Lung microvascular endothelial cell (primary cell): ENCODE results near the gene TUT4. TPM values are rescaled to one million over a fixed set of nuclear protein-coding genes. Genes with fewer than 3 reads are reported as not detected.

Experiments used
- DNase-seq, 2 donors: peaks; one replicate each; pipeline versions ENCODE4 v3.0.0 to v3.0.0-alpha.2; 2010; ENCODE audit warnings: low read depth in 2 of 2
- total RNA-seq: library from RNA; depleted of rRNA; stranded (reverse); fragments of >200 nt; gene quantifications from 2 replicates; pipeline ENCODE4 v1.2.1, GENCODE V29; 2014

The TUT4 gene
- total RNA-seq, 1 donor from 2014 or later, result 15.9 TPM

DNA sequence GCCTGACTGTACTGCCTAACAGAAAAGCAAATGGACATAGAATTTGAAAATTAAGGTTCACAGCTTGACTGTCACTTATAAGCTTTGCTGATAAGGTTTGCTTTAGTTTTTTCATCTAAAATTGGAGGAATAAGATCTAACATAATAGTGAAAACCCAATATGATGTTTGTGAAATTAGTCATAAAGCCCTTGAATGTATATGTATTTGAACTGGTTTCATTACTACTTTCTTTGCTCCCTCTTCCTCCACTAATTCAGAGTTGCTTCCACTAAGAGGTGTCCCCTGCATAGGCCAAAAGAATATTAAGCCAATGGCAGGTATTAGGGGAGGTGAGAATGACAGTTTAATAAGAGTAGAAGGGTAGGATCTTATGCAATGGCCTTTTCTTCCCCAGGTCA lies 137.9 kb downstream of the TUT4 start:
- no peak for DNase-seq

DNA sequence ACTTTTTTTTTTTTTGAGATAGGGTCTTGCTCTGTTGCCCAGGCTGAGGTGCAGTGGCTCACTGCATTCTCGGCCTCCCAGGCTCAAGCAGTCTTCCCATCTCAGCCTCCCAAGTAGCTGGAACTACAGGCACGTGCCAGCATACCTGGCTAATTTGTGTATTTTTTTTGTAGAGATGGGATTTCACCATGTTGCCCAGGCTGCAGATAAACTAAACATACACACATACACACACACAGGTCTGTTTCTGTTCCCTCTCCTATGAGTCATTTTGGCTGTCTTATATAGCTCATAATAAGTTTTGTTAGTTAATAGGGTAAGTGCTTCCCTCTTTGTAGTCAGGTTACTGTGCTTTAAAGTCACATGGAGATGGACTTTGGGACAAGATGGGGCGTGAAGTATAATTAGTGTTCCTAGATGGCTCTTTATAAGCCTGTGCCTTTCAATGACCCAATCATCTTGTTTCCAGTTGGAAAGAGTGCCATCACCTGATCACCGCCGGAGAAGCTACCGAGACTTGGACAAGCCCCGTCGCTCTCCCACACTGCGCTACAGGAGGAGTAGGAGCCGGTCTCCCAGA lies 139.4 kb downstream of the TUT4 start:
- DNase-seq, result no peak

DNA sequence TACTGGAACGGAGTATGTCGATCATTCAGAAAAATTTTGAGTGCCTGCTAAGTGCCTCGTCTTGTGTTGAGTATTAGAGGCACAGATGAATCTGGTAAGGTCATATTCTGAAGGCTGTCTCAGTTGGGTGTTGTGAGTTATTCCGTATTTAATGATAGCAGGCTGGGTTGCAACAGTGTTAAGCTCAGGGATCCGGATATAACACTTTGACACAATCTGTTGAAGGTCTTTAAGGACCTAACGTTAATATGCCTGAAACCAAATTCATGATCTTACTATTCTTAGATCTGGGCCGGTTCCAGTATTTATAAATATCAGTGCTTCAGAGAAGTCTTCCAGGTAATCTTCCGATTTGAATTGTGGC lies 147.9 kb downstream of the TUT4 start:
- no peak for DNase-seq

DNA sequence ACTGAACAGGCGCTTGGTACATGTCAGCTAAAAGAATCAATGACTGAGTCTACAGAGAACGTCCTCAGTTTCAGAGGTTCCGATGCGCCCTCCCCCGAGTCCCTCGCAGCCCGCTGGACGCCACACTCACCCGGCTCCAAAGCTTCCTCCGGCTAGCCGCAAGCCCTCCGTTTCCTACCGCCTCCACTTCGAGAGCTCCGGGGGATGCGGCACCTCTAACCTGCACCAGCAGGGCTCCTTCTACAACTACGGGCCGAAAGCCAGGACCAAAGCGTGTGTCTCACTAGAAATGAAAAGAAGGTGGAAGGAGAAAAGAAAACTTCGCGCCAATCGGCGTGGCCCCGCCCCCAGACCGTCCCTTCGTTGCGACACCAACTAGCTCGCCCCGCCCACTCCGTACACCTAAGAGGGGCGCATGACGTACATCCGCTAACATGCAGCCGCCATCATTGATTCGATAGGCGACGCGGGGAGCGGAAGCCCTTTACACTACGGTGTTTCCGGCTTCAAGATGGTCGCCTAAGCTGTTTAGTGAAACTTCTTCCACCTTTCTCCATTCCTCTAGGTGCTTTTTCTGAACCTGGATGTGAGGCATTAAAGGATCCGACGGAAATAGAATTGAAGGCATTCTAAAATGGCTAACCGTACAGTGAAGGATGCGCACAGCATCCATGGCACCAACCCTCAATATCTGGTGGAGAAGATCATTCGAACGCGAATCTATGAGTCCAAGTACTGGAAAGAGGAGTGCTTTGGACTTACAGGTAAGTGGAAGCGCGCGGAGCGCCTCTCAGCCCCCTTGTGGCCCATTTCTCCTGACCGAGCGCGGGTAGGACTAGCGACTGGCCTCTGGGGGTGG lies 148.5 kb downstream of the TUT4 start, which contains the start of the genes ORC1 and PRPF38A:
Gene ORC1, minus strand, starts transcription at position 308 of the 859 bp plus-strand sequence. CDS start 2,200 bp downstream, outside the sequence.
Gene PRPF38A, plus strand, starts transcription at position 487 of the 859 bp plus-strand sequence. Its CDS starts 148 bp downstream, at position 635.
- peak; percentile 98 for DNase-seq

DNA sequence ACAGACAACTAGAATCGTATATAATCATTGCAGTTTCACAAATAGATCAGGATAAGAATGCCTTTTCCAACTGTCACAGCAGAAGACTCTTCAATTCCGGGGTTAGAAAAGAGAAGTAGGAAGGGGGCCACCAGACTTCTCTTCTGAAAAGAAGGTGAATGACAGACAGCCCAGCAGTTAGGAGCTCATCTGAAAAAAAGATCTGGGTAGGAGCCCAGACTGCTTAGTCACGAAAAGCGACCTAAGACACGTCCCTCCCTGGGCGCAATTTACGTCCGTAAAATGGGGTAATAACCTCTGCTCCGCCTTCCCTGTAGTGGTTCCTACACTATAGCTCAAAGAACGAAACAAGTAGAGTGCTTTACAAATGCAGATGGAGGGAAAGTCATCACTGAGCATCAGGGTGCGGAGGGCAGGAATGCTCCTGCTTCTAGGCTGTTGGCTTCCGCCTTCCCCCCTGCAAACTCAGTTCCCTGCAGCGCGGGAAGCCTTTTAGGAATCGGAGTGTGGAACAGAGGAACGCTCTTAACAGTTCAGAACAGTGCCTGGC lies 149.3 kb downstream of the TUT4 start:
- peak in 1 of 2 donors; percentile 76 for DNase-seq

DNA sequence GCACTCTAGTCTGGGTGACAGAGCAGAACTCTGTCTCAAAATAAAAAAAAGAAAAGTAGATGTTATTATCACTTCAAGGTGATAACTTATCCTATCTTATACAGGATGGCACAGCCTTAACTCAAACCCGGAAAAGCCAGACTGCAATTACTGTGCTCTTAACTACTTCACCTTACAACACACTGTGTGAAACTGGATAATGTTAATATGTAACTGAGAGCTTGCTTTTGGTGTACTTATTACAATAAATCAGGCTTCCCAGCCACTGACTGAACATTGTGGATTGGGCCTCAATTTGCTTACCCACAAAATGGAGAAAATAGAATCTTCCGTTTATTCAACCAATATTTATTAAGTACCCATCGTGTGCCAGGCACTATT lies 150.0 kb downstream of the TUT4 start:
- DNase-seq, result no peak

DNA sequence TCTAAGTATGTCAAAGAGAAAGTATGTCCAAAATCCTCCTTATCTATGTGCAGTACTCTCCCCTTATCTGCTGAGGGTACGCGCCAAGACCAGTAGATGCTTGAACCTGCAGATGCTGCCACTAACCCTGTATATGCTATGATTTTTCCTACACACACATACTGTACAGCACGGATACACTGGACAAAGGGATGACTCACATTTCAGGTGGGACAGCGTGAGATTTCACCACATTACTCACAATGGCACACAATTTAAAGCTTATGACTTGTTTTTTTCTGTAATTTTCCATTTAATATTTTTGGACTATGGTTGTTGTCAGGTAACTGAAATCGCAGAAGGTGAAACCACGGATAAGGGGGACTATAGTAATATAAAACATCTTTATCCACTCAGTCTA lies 152.8 kb downstream of the TUT4 start:
- DNase-seq, result peak in 1 of 2 donors; percentile 43

DNA sequence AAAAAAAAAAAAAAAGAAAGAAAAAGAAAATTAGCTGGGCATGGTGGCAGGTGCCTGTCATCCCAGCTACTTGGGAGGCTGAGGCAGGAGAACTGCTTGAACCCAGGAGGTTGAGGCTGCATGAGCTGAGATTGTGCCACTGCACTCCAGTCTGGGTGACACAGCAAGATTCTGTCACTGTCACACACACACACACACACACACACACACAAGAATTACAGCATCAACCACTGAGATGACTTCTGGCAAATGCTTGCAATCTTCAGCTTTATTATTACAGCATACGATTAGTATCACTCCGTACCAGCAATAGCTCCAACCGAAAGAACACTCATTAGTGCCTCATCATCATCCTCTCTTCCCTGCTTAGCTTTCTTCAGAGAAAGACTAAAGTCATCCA lies 153.3 kb downstream of the TUT4 start:
- DNase-seq, result no peak

DNA sequence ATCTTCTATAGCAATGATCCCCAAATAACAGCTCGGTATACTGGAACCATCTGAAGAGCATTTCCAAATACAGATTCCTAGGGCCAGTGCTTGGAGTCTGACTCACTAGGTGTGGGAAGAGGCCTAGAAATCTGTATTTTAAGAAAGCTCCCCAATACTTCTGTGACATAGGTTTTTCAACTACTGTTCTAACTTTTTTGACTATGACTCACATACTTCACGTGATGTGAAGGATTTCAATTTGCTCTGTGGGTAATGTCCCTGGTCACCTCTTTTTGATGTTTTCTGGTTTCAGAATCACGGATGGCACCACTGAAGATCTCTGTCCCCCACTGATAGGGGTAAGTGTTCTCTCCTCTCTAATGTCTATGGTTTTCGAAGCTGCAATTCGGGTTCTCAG lies 159.7 kb downstream of the TUT4 start:
- no peak for DNase-seq

DNA sequence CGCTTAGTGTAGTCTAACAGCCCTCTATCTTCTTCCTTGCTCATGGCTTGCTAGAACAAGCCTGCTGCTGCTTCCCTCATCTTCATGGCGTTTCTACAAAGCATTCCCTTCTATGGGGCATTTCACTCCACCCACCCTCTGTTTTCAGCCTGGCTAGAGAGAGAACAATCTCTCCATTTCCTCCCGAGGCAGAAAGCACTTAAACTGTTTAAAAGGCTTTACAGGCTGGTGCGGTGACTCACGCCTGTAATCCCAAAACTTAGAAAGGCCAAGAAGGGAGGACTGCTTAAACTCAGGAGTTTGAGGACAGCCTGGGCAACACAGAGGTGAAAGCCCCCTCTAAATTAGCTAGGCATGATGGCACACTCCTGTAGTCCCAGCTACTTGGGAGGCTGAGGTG lies 166.4 kb downstream of the TUT4 start:
- DNase-seq, result no peak

DNA sequence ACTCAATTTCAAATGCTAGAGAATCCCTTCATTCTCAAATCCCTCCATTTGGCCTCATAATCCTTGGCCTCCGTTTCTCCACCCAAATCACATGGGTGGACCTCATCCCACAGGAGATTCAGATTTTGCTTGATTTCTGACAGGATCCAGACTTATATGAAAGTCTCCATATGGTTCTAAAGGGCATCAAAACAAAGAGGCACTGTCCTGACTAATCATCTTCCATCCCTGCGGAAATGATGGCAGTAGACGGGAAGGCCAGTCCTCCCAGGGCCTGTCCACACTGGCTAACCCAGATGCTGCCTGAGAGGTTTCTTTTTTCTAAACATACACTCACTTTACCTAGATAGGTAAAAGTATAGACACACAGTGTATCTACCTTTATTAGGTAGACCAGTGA lies 167.5 kb downstream of the TUT4 start:
- no peak for DNase-seq

Other genes with a start within 250 kb of the TUT4 start
- 14.4 and 23.8 TPM in 2 replicates for gene CC2D1B, start 186.9 kb downstream of the TUT4 start, total RNA-seq
- gene ORC1, start 148.7 kb downstream of the TUT4 start, total RNA-seq, result 1.2 and 3.3 TPM in 2 replicates
- gene PRPF38A, start 148.5 kb downstream of the TUT4 start, total RNA-seq, result 6.5 and 9.9 TPM in 2 replicates
- 5.6 and 18.1 TPM in 2 replicates for gene GPX7, start 49.3 kb upstream of the TUT4 start, total RNA-seq
- gene SHISAL2A, start 80.1 kb upstream of the TUT4 start, total RNA-seq, result not detected in 2 replicates
- gene COA7, start 145.3 kb upstream of the TUT4 start, total RNA-seq, result 7.0 and 7.7 TPM in 2 replicates
- 22.4 and 25.8 TPM in 2 replicates for gene ZYG11B, start 173.4 kb upstream of the TUT4 start, total RNA-seq